ENCODE results near the gene SLC1A6.

The SLC1A6 gene

GRCh38 chr19:14978161-14978776 lies 1.4 kb downstream of the SLC1A6 start:
- H3K4me3 ChIP-seq (replicated peaks in 1 of 2; ENCODE audit: low read depth in 2 of 2, low read length in 2 of 2), result no peak overlapping the region
- TF ChIP-seq CTCF (IDR thresholded peaks at IDR 0.05; ENCODE audit: low read depth, low read length), result no peak
- no peak for DNase-seq (ENCODE audit: low read depth in 2 of 2)

DNA sequence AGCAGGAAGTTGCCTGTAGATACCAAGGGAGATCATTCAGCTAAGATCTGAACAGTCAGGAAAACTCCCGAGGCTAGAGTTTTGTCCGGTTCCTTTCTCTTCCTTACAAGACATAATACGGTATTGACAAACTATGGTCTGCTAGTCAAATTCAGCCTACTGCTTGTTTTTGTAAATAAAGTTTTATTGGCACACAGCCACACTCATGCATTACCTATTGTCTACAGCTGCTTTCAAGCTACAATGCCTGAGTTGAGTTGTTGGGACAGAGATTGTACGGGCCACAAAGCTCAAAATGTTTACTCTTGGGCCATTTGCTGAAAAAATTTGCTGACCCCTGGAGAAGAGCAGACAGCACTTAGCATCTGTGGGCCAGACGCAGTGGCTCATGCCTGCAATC lies 2.5 kb downstream of the SLC1A6 start:
- H3K4me3 ChIP-seq (replicated peaks in 1 of 2; ENCODE audit: low read depth in 2 of 2, low read length in 2 of 2), result no peak overlapping the region
- no peak for DNase-seq (ENCODE audit: low read depth in 2 of 2)

DNA sequence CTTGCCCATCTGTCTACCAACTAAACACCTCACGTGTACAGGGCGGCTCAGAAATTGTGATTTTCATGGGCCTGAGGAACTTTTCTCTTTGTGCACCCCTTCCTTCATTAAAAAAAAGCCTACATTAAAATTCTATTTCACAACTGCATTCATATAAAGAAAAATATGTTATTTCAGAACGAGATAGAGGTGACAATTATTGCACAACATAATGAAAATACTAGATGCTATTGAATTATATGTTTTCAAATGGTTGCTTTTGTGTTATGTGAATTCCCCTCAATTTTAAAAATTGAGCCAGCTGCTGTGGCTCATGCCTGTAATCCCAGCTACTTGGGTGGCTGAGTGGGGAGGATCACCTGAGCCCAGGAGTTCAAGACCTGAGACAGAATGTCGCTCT lies 5.2 kb downstream of the SLC1A6 start:
- DNase-seq (ENCODE audit: low read depth in 2 of 2), result no peak
- no peak overlapping the region for H3K4me3 ChIP-seq (replicated peaks in 1 of 2; ENCODE audit: low read depth in 2 of 2, low read length in 2 of 2)
- no peak for TF ChIP-seq CTCF (IDR thresholded peaks at IDR 0.05; ENCODE audit: low read depth, low read length)

More for the DNA sequence above, 2.5 kb downstream of the SLC1A6 start:
- TF ChIP-seq CTCF (IDR thresholded peaks at IDR 0.05; ENCODE audit: low read depth, low read length), result no peak

DNA sequence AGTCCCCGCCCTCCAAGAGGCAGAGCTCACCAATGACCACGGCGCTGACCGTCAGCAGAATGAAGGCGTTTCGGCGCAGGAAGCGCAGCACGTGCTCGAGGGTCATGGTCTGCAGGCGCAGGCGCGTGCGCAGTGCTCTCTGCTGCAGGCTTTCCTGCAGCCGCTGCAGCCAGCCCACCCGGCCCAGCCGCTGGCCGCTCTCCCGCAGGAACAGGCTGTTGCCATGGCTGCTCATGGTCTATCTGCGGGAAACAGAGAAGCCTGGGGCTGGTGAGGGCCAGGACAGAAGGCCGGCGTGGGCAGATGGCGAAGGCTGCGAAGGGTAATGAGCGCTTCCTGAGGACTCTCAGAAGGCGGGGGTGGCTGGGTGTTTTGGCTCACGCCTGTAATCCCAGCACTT lies 7.0 kb downstream of the SLC1A6 start:
- TF ChIP-seq CTCF (IDR thresholded peaks at IDR 0.05; ENCODE audit: low read depth, low read length), result no peak
- H3K4me3 ChIP-seq (replicated peaks in 1 of 2; ENCODE audit: low read depth in 2 of 2, low read length in 2 of 2), result no peak overlapping the region
- no peak for DNase-seq (ENCODE audit: low read depth in 2 of 2)

- H3K4me3 ChIP-seq (replicated peaks in 1 of 2; ENCODE audit: low read depth in 2 of 2, low read length in 2 of 2), result no peak overlapping the region
- no peak for DNase-seq (ENCODE audit: low read depth in 2 of 2)
- TF ChIP-seq CTCF (IDR thresholded peaks at IDR 0.05; ENCODE audit: low read depth, low read length), result no peak
Measured at GRCh38 chr19:14971474-14971873, 8.2 kb downstream of the SLC1A6 start.

GRCh38 chr19:14968247-14968646 lies 11.4 kb downstream of the SLC1A6 start:
- DNase-seq (ENCODE audit: low read depth in 2 of 2), result no peak

More at GRCh38 chr19:14968247-14968646, 11.4 kb downstream of the SLC1A6 start:
- no peak for TF ChIP-seq CTCF (IDR thresholded peaks at IDR 0.05; ENCODE audit: low read depth, low read length)
- no peak overlapping the region for H3K4me3 ChIP-seq (replicated peaks in 1 of 2; ENCODE audit: low read depth in 2 of 2, low read length in 2 of 2)

Measured in cardiac fibroblast (primary cell).